GM12873 (cell line): ENCODE measurements around the gene FNIP1.

Experiments used
- CTCF ChIP-seq: IDR thresholded peaks from 2 replicates; pipeline ENCODE4 v1.5.1; 2012; ENCODE audit warnings: low read depth, mild to moderate bottlenecking, moderate library complexity, low read length, control low read depth; ENCODE audit not compliant: insufficient read depth; ENCODE audit errors: missing control alignments

The FNIP1 gene

GRCh38 chr5:131758520-131758900, 38.3 kb downstream of the FNIP1 start:
- no peak for TF ChIP-seq CTCF

- TF ChIP-seq CTCF, result no peak
These were observed 38.8 kb downstream of the FNIP1 start for GRCh38 chr5:131757830-131758519.

GRCh38 chr5:131756942-131757341, 39.9 kb downstream of the FNIP1 start:
- TF ChIP-seq CTCF, result no peak

- no peak for TF ChIP-seq CTCF
These were observed 42.5 kb downstream of the FNIP1 start for GRCh38 chr5:131754363-131754762.

- no peak for TF ChIP-seq CTCF
These were observed 45.3 kb downstream of the FNIP1 start for GRCh38 chr5:131751506-131751905.

- TF ChIP-seq CTCF, result no peak
These were observed 46.9 kb downstream of the FNIP1 start for GRCh38 chr5:131749723-131750470.

- TF ChIP-seq CTCF, result no peak
These were observed 47.7 kb downstream of the FNIP1 start for GRCh38 chr5:131749138-131749537.
